LNCAP (cell line): ENCODE results near the gene UBL7.

ENCODE experiments used
- TF ChIP-seq, protein P1 (sequence below): fragments of 450-650 bp; IDR thresholded peaks from 2 replicates; pipeline ENCODE4 v1.5.1; 2017; ENCODE audit warnings: mild to moderate bottlenecking

The UBL7 gene

DNA sequence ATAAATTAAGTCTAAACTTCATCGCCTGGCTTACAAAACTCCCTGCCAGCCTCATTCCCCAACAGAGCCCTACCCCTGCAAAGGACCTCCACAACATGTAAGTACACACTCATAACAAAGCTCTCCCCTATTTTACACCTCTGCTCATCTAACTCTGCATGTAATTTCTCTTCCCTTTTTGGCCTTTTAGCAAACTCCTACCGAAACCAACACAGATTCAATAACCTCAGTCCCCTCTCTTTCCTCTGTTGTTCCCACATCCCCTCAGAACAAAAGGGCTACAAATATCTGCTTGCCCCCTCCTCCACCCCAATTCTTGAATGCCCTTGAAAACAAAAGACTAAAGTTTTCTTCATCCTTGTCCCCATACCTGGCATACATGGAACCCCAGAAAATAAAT, 662 bp downstream of the UBL7 start:
- TF ChIP-seq, protein P1, sequence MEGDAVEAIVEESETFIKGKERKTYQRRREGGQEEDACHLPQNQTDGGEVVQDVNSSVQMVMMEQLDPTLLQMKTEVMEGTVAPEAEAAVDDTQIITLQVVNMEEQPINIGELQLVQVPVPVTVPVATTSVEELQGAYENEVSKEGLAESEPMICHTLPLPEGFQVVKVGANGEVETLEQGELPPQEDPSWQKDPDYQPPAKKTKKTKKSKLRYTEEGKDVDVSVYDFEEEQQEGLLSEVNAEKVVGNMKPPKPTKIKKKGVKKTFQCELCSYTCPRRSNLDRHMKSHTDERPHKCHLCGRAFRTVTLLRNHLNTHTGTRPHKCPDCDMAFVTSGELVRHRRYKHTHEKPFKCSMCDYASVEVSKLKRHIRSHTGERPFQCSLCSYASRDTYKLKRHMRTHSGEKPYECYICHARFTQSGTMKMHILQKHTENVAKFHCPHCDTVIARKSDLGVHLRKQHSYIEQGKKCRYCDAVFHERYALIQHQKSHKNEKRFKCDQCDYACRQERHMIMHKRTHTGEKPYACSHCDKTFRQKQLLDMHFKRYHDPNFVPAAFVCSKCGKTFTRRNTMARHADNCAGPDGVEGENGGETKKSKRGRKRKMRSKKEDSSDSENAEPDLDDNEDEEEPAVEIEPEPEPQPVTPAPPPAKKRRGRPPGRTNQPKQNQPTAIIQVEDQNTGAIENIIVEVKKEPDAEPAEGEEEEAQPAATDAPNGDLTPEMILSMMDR: no peak

DNA sequence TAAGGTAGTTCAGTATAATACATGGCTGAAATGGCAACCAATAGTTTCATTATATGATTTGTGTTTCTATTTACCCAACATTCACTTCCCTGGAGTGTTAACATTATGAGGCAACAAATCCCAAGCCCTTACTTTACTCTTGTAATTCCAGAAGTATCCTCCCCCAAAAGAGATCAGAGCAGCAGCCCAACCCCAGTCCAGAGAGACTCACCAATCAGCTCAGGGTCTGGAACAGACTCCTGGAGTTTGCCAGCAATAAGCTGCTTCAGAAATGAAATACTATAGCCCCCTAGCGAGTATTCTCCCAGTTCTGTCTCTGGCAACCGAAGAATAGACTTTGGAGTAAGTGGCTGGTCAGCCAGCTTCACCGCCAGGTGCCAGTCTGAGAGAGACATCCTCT, 2.5 kb downstream of the UBL7 start:
- TF ChIP-seq, protein P1: no peak

DNA sequence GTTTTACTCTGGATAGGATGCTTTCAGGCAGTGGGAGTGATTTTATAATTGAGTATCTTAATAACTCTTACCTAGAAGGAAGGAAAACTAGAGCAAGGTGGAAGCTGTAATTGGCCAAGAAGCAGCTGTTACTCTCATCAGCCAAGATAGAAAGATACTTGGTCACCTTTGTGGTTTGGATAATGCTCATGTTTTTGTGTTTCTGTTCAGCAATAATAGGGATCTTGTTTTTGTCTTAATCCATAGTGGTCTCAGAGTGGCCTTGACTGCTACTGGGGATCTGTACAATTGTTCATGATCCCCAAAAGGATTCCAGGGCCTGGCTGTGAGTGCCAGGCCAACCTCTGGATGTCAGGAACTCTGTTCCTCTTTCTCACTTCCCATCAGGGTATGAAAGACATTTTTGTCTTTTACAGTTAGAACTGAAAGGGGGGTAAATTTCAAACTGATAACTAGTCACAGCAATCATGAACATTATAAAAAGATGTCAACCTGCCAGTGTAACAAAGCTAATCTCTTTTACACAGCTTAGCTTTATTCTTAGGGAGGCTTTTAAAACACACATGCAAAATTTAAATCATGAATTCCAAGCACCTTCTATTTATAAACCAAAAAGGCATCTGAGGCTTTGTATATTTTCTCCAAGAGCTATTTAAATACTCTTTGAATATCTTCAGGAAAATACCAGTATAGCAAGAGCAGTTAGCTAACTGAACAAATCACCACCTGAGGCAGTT, 6.0 kb downstream of the UBL7 start:
- TF ChIP-seq, protein P1: no peak

DNA sequence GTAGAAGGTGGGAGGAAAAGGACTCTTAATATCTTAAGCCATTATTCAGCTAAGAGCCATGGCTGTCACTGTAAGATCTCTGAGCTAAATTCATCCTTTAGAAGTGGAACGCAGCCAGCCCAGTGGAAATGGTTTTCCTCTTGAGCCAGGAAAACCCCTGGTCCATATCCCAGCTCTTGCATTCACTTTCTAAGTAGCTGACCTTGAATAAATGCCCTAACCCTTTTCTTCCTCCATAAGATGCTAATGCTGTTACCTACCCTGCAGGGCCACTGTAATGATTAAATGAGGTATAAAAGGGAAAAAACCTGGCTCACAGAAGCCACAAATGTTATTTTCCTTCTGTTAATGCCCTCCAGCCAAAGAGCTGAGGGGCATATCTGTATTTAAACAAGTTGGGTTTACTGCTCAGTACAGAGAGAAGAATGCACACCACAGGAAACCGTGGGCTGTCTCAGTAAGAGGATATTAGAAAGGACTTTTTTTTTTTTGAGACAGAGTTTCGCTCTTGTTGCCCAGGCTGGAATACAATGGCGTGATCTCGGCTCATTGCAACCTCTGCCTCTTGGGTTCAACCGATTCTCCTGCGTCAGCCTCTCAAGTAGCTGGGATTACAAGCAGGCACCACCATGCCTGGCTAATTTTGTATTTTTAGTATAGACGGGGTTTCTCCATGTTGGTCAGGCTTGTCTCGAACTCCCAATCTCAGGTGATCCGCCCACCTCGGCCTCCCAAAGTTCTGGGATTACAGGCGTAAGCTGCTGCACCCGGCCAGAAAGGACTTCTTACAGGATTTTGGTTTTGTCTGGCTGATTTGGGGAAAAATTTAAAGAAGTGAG, 6.8 kb downstream of the UBL7 start:
- TF ChIP-seq, protein P1: no peak

DNA sequence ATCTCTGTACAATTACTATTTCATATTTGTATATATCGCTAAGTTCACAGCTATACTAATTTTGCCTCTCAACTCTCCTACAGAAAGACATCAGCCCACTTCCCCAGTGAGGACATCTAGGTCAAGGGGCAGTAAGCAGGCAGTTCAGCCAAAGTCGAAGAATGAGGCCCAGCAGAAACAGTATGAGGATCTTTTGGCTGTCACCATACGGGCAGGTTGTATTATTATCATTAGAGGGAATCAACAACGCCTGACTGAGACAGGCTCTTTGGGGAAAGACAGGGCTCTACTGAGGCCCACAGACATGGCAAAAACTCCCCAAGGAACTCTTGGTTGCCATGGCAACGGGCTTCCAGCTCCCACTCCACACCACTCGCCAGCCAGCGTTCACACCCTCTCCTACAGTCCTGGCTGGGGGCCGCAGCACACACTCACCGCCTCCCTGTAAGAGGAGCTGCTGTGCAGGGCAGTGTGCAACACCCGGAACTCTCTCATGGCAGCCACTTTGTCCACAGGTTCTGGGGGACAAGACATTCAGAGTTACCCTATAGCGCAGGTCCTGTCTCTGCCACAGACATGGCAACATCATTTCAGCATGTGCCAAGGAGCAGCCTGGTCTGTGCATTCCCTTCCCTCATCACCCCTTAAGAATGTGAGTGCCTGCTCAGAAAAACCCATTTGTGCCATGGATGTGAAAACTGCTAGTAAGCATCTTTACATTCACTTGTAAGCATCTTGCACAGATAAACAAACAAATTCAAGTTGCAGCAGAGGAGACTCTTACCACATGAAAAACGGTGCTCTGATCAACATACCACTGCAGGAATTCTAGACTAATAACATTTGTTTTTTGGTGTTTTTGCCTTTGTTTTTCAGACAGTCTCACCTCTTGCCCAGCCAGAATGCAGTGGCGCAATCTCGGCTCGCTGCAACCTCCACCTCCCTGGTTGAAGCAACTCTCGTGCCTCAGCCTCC, 8.8 kb downstream of the UBL7 start:
- TF ChIP-seq, protein P1: no peak

DNA sequence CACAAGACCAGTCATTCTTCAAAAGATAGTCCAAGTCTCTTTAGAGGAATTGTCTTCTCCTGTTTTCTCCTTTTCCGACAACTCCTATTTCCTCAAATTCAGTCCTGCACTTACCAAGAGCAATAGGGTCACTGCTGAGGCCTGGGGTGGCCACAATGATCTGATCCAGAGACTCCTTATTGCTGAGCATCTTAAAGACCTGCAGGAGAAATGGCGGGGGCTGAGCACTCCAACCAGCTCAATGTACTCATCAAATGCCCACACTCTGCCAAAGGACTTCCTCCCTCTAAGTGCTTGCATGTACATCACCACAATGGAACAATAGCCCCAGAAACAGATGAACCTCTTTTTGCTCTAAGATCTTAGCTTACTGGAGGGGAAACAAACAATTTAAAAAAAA, 9.6 kb downstream of the UBL7 start:
- TF ChIP-seq, protein P1: no peak

DNA sequence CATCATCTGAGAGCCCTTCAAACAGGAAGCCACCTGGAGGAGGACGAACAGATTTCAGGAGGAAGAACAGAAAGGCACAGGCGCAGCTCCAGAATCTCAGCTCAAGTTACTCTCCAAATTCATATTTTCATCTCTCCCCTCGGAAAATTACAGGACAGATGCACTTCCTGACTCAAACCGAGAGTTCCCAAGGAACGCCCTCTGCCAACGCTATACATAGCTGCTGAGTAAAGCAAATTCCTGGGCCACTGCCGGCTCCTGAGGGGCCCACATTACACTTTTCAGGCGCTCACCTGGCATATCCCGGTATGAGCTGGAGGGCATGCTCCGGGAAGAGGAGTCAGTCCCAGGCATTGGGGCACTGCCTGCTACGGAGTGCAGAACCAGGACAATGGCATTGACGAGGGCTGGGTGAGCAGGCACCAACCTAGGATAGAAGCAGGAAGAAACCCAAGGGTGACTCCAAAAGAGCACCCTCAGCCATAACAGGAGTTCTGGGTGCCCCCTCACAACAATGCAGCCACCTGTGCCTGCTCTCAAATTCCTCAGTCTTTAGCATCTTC, 11.2 kb downstream of the UBL7 start:
- TF ChIP-seq, protein P1: no peak
